Activated CD4-positive, CD25-positive, alpha-beta regulatory T cell treated with anti-CD3 and anti-CD28 coated beads, Interleukin-2, amount 50 U/mL, for 72 hours (primary cell): ENCODE measurements around the gene KCTD7.
"Not testable (repeated sequence)": the region's sequence is repeated elsewhere in the genome, so short reads cannot be mapped to it uniquely, and the experiment has no call there.

Experiments
- DNase-seq: peaks from one replicate; pipeline ENCODE4 v3.0.0; 2021

The KCTD7 gene

GRCh38 chr7:66683770-66684123 is 55.1 kb downstream of the KCTD7 start:
- DNase-seq = no peak

GRCh38 chr7:66685663-66686062 is 57.0 kb downstream of the KCTD7 start:
- not testable (repeated sequence) for DNase-seq

DNA sequence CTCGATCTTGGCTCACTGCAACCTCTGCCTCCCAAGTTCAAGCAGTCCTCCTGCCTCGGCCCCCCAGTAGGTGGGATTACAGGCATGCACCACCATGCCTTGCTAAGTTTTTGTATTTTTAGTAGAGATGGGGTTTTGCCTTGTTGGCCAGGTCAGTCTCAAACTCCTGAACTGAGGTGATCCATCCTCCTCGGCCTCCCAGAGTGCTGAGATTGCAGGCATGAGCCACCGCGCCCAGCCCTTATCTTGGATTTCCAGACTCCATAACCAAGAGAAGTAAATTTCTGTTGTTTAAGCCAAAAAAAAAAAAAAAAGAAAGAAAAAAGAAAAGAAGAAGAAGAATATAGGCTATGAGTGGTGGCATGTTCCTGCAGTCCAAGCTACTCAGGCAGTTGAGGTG is 58.5 kb downstream of the KCTD7 start:
- no peak for DNase-seq

- not testable (repeated sequence) for DNase-seq
Observed at GRCh38 chr7:66687672-66688071, 59.0 kb downstream of the KCTD7 start.

DNA sequence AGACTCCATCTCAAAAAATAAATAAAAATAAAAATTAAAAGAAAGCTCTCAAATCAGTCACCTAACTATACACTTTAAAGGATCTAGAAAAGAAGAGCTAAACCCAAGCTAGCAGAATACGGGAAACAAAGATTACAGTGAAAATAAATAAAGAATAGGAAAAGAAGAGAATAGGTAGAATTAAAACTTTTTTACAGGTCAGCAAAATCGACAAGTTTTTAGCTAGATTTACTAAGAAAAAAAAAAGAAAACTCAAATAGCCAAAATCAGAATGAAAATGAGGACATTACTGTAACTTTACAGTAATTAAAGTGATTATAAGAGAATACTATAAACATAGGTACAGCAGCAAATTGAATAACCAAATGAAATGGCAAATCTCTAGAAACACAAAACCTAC is 60.4 kb downstream of the KCTD7 start:
- DNase-seq = no peak

DNA sequence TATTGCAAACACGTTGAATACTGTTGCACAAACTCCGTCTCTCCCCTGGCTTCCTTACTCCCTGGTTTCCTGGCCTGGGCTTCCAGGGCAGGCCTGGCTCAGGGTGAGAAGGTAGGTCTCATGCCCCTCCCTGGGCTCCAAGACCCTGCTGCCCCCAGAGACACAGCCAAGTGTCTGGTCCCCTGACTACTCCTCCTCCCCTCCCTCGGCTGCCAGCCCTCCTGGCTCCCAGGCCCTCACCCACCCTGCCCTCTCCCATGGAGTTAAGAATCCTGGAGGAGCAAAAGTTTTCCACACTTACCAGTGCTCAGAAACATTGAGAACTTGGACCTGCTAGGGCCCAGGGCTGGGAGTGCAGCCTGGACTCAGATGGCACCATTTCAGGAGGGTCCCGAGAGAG is 64.7 kb downstream of the KCTD7 start:
- DNase-seq = no peak
